ENCODE results near the gene ARMC7. TPM values are rescaled to one million over a fixed set of nuclear protein-coding genes. Genes with fewer than 3 reads are reported as not detected.

The ARMC7 gene
- total and polyA plus RNA-seq, 10 of the 15 experiments (the other 5 are each of a cell fraction or from before 2014, with no cell fraction given): 1.5 to 19.8 (median 6.3) TPM

GRCh38 chr17:75073618-75074047, 36.1 kb upstream of the ARMC7 start:
- no peaks in the 10 kb centered on the region for H3K79me2 ChIP-seq (ENCODE audit: control insufficient read depth, insufficient read depth, low read length)
- no peak for ATAC-seq
- no peak overlapping the region for H3K27ac ChIP-seq (ENCODE audit: control insufficient read depth, insufficient read depth)
- no peaks in the 10 kb centered on the region for H4K20me1 ChIP-seq (ENCODE audit: control insufficient read depth, insufficient read depth)
- no peaks in the 10 kb centered on the region for H3K27me3 ChIP-seq (replicated peaks in 1 of 2; ENCODE audit: control insufficient read depth in 2 of 2, insufficient read depth in 2 of 2, low read length in 1 of 2)
- BruUV-seq (replicated peaks): no TSS peak
- H3K4me2 ChIP-seq (ENCODE audit: control insufficient read depth, insufficient read depth): no peak overlapping the region
- TF ChIP-seq DPF2 (IDR thresholded peaks at IDR 0.05): no peak
- in situ Hi-C loops (cut with MboI): no loop called here
- no peak for FAIRE-seq
- peaks cover 17% of the 10 kb centered on the region for H3K4me1 ChIP-seq (ENCODE audit: control insufficient read depth, insufficient read depth, low read length)
- RAD21 ChIA-PET (ENCODE audit: unreplicated experiment): interaction anchor here (1.4 kb wide), 1 partner anchor 40 kb away, joined by 6 read pairs; no protein-coding TSS in a partner anchor
- POLR2A ChIA-PET: interaction anchor here (0.6 to 1.5 kb wide), 7 partner anchors 8 to 56 kb away, joined by 3 to 5 read pairs (median 3); no protein-coding TSS in a partner anchor
- H3K9ac ChIP-seq (ENCODE audit: control insufficient read depth, insufficient read depth, low read length): no peak overlapping the region
- no peaks in the 10 kb centered on the region for H3K9me3 ChIP-seq (replicated peaks; ENCODE audit: control insufficient read depth, insufficient read depth, low read length)
- WGBS (ENCODE audit: insufficient coverage, insufficient replicate concordance, low lambda C conversion rate, missing lambda C conversion rate): 70% methylated on average over 5 of the region's 5 CpGs
- SMC1A ChIA-PET (ENCODE audit: uncharacterized antibody, unreplicated experiment): interaction anchor here (0.6 to 1.8 kb wide), 4 partner anchors 14 to 112 kb away, joined by 3 to 6 read pairs (median 4); no protein-coding TSS in a partner anchor
- H3K4me3 ChIP-seq: no peak overlapping the region
- H3K36me3 ChIP-seq (ENCODE audit: control insufficient read depth in 2 of 2, insufficient read depth in 2 of 2, low read length in 1 of 2): no peaks in the 10 kb centered on the region
- intact Hi-C loops (cut with micrococcal nuclease; ENCODE audit: unreplicated experiment): no loop called here
- H2AFZ ChIP-seq (ENCODE audit: control insufficient read depth, low read depth, low read length): no peak overlapping the region
- no peak for DNase-seq (ENCODE audit: low read depth, low spot score)
- CTCF ChIA-PET: interaction anchor here (0.6 to 1.7 kb wide), 7 partner anchors 11 to 128 kb away, joined by 3 to 8 read pairs (median 3); partner anchors contain the start of genes NT5C and SLC16A5

GRCh38 chr17:75074532-75074931, 35.2 kb upstream of the ARMC7 start:
- DNase-seq (ENCODE audit: low read depth, low spot score): no peak
- ChIA-PET SMC1A (ENCODE audit: uncharacterized antibody, unreplicated experiment) (interaction anchor here (1.3 to 1.8 kb wide), 2 partner anchors 15 to 113 kb away, joined by 3 to 6 read pairs; no protein-coding TSS in a partner anchor), CTCF (no interaction called here), RAD21 (ENCODE audit: unreplicated experiment) (no interaction called here), POLR2A (interaction anchor here (1.5 kb wide), 1 partner anchor 9 kb away, joined by 5 read pairs; no protein-coding TSS in a partner anchor)
- Histone ChIP-seq H4K20me1 (ENCODE audit: control insufficient read depth, insufficient read depth) (no peaks in the 10 kb centered on the region), H3K4me2 (ENCODE audit: control insufficient read depth, insufficient read depth) (no peak overlapping the region), H3K9me3 (replicated peaks; ENCODE audit: control insufficient read depth, insufficient read depth, low read length) (no peaks in the 10 kb centered on the region), H3K36me3 (ENCODE audit: control insufficient read depth in 2 of 2, insufficient read depth in 2 of 2, low read length in 1 of 2) (no peaks in the 10 kb centered on the region), H2AFZ (ENCODE audit: control insufficient read depth, low read depth, low read length) (no peak overlapping the region), H3K27me3 (replicated peaks in 1 of 2; ENCODE audit: control insufficient read depth in 2 of 2, insufficient read depth in 2 of 2, low read length in 1 of 2) (no peaks in the 10 kb centered on the region), H3K27ac (ENCODE audit: control insufficient read depth, insufficient read depth) (no peak overlapping the region), H3K4me1 (ENCODE audit: control insufficient read depth, insufficient read depth, low read length) (peaks cover 26% of the 10 kb centered on the region), H3K79me2 (ENCODE audit: control insufficient read depth, insufficient read depth, low read length) (no peaks in the 10 kb centered on the region), H3K4me3 (no peak overlapping the region), H3K9ac (ENCODE audit: control insufficient read depth, insufficient read depth, low read length) (no peak overlapping the region)
- FAIRE-seq: no peak
- intact Hi-C loops (cut with micrococcal nuclease; ENCODE audit: unreplicated experiment): no loop called here
- in situ Hi-C loops (cut with MboI): no loop called here
- WGBS (ENCODE audit: insufficient coverage, insufficient replicate concordance, low lambda C conversion rate, missing lambda C conversion rate): 69% methylated on average over 14 of the region's 14 CpGs
- no peak for ATAC-seq
- BruUV-seq (replicated peaks): no TSS peak
- TF ChIP-seq SUZ12 (IDR thresholded peaks at IDR 0.05; ENCODE audit: unreplicated experiment) (no peak), RELA (IDR thresholded peaks at IDR 0.05; ENCODE audit: borderline replicate concordance, partially characterized antibody) (no peak), SKIL (IDR thresholded peaks at IDR 0.05; ENCODE audit: low read depth, poor library complexity, severe bottlenecking) (no peak), NKRF (conservative IDR thresholded peaks at IDR 0.05) (no peak), HDAC2 (IDR thresholded peaks at IDR 0.05) (no peak), NR2C2 (IDR thresholded peaks at IDR 0.05; ENCODE audit: borderline replicate concordance, control insufficient read depth, insufficient read length, low read depth) (no peak), BCL11A (IDR thresholded peaks at IDR 0.05; ENCODE audit: low read depth, low read length) (no peak), ETV6 (conservative IDR thresholded peaks at IDR 0.05 in 1 of 2, IDR thresholded peaks at IDR 0.05 in 1 of 2; ENCODE audit: borderline replicate concordance in 1 of 2, low read depth in 1 of 2) (no peak), TBL1XR1 (IDR thresholded peaks at IDR 0.05; ENCODE audit: low read depth, low read length) (no peak)

All from GM12878 (cell line).